PC-9 (cell line): ENCODE results near the gene SNAI3.

Experiments
- EZH2 ChIP-seq: fragments of 200-600 bp; sonication (generic); IDR thresholded peaks from 2 replicates; pipeline ENCODE4 v1.8.0; 2017; ENCODE audit warnings: antibody characterized with exemption, low read depth
- TF ChIP-seq, protein P1 (sequence below): fragments of 200-600 bp; sonication (generic); conservative IDR thresholded peaks from 2 replicates; pipeline ENCODE4 v1.6.1; 2017; ENCODE audit warnings: mixed run types, antibody characterized with exemption, mild to moderate bottlenecking, moderate library complexity

DNA sequence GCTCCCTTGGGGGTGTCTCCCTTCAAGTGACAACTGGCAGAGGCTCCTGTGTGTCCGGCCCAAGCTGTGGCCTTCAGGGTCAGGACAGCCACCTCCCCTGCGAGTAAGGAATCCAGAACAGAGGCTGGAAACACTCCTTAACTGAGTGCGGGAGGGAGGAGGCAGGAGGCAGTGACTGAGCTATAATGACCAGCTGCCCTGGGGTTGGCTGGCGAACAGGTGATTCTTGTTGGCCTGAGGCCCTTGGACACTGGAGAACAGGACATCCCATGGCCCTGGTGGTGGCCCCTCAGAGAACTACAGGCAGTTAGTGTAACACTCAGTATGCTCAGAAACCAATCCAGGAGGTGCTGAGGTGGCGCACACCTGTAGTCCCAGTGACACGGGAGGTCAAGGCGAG, 9.4 kb upstream of the SNAI3 start:
- TF ChIP-seq, protein P1, sequence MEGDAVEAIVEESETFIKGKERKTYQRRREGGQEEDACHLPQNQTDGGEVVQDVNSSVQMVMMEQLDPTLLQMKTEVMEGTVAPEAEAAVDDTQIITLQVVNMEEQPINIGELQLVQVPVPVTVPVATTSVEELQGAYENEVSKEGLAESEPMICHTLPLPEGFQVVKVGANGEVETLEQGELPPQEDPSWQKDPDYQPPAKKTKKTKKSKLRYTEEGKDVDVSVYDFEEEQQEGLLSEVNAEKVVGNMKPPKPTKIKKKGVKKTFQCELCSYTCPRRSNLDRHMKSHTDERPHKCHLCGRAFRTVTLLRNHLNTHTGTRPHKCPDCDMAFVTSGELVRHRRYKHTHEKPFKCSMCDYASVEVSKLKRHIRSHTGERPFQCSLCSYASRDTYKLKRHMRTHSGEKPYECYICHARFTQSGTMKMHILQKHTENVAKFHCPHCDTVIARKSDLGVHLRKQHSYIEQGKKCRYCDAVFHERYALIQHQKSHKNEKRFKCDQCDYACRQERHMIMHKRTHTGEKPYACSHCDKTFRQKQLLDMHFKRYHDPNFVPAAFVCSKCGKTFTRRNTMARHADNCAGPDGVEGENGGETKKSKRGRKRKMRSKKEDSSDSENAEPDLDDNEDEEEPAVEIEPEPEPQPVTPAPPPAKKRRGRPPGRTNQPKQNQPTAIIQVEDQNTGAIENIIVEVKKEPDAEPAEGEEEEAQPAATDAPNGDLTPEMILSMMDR: no peak
- no peak for TF ChIP-seq EZH2
